GM12873 (cell line): Measurements from ENCODE around the gene CCDC61.

Experiments used
- CTCF ChIP-seq: IDR thresholded peaks from 2 replicates; pipeline ENCODE4 v1.5.1; 2012; ENCODE audit warnings: low read depth, mild to moderate bottlenecking, moderate library complexity, low read length, control low read depth; ENCODE audit not compliant: insufficient read depth; ENCODE audit errors: missing control alignments

CCDC61 gene

GRCh38 chr19:46023311-46023779 is 28.1 kb downstream of the CCDC61 start:
- TF ChIP-seq CTCF: no peak

- no peak for TF ChIP-seq CTCF
Measured at GRCh38 chr19:46025835-46026234, 30.6 kb downstream of the CCDC61 start.

GRCh38 chr19:46030812-46031550 is 35.7 kb downstream of the CCDC61 start:
- TF ChIP-seq CTCF: no peak

GRCh38 chr19:46031781-46032596 is 36.7 kb downstream of the CCDC61 start:
- TF ChIP-seq CTCF: no peak

GRCh38 chr19:46032597-46033025 is 37.3 kb downstream of the CCDC61 start:
- no peak for TF ChIP-seq CTCF

- TF ChIP-seq CTCF: no peak
Measured at GRCh38 chr19:46033401-46033800, 38.1 kb downstream of the CCDC61 start.

- no peak for TF ChIP-seq CTCF
Measured at GRCh38 chr19:46035546-46035945, 40.3 kb downstream of the CCDC61 start.
